Astrocyte (in vitro differentiated cells and primary cell): ENCODE results near the gene TERF2IP. TPM values are rescaled to one million over a fixed set of nuclear protein-coding genes. Genes with fewer than 3 reads are reported as not detected.

ENCODE experiments used
- DNase-seq: peaks from one replicate; pipeline ENCODE4 v3.0.0-alpha.2; 2010; ENCODE audit warnings: low read depth
- FAIRE-seq: peaks from 2 replicates; lab custom pipeline; 2011; peaks lifted over from hg19 to GRCh38; lab: Jason Lieb, UNC
- H2AFZ ChIP-seq: 2 replicates; pipeline ENCODE4 v1.6.0; 2012; ENCODE audit warnings: low read depth, low read length, inconsistent platforms
- H3K27ac ChIP-seq: 2 replicates; pipeline ENCODE4 v1.5.1; 2011; ENCODE audit warnings: low read depth, low read length, inconsistent platforms
- H3K27me3 ChIP-seq: 2 replicates; pipeline ENCODE4 v1.6.0; 2011; ENCODE audit warnings: low read length, inconsistent platforms; ENCODE audit not compliant: insufficient read depth
- H3K36me3 ChIP-seq: 2 replicates; pipeline ENCODE4 v1.5.1; 2011; ENCODE audit warnings: low read length, inconsistent platforms; ENCODE audit not compliant: insufficient read depth
- H3K4me1 ChIP-seq: 2 replicates; pipeline ENCODE4 v1.5.1; 2011; ENCODE audit warnings: low read length, inconsistent platforms; ENCODE audit not compliant: insufficient read depth
- H3K4me2 ChIP-seq: 2 replicates; pipeline ENCODE4 v1.6.0; 2012; ENCODE audit warnings: low read length, inconsistent platforms
- H3K4me3 ChIP-seq: 2 replicates; pipeline ENCODE4 v1.5.1; 2011; ENCODE audit warnings: low read depth, mild to moderate bottlenecking, low read length, inconsistent platforms; ENCODE audit not compliant: insufficient read depth
- H3K79me2 ChIP-seq: 2 replicates; pipeline ENCODE4 v1.6.0; 2012; ENCODE audit warnings: mild to moderate bottlenecking, low read length, inconsistent platforms; ENCODE audit not compliant: insufficient read depth
- H3K9ac ChIP-seq: 2 replicates; pipeline ENCODE4 v1.6.0; 2012; ENCODE audit warnings: mild to moderate bottlenecking, low read length, inconsistent platforms
- H3K9me3 ChIP-seq: 2 replicates; pipeline ENCODE4 v1.5.1; 2012; ENCODE audit warnings: low read depth, mild to moderate bottlenecking, low read length, inconsistent platforms; ENCODE audit not compliant: insufficient read depth
- H4K20me1 ChIP-seq: 2 replicates; pipeline ENCODE4 v1.6.0; 2012; ENCODE audit warnings: low read length, inconsistent platforms; ENCODE audit not compliant: insufficient read depth
- H3K27ac Mint-ChIP-seq: one replicate; pipeline ENCODE4 v1.8.0; 2021; ENCODE audit warnings: mild to moderate bottlenecking, mixed read lengths; ENCODE audit not compliant: unreplicated experiment
- H3K27me3 Mint-ChIP-seq: one replicate; pipeline ENCODE4 v1.8.0; 2021; ENCODE audit warnings: low read depth, mixed read lengths; ENCODE audit not compliant: unreplicated experiment
- H3K36me3 Mint-ChIP-seq: one replicate; pipeline ENCODE4 v1.8.0; 2021; ENCODE audit warnings: low read depth, mixed read lengths; ENCODE audit not compliant: unreplicated experiment
- H3K4me1 Mint-ChIP-seq: one replicate; pipeline ENCODE4 v1.8.0; 2021; ENCODE audit warnings: low read depth, mixed read lengths; ENCODE audit not compliant: unreplicated experiment
- H3K4me3 Mint-ChIP-seq: one replicate; pipeline ENCODE4 v1.8.0; 2021; ENCODE audit warnings: mild to moderate bottlenecking, moderate library complexity, mixed read lengths; ENCODE audit not compliant: unreplicated experiment
- H3K9me3 Mint-ChIP-seq: one replicate; pipeline ENCODE4 v1.8.0; 2021; ENCODE audit warnings: mild to moderate bottlenecking, mixed read lengths; ENCODE audit not compliant: unreplicated experiment
- CTCF ChIP-seq: IDR thresholded peaks from 2 replicates; pipeline ENCODE4 v1.5.1; 2011; ENCODE audit warnings: low read depth, mild to moderate bottlenecking, inconsistent platforms, low read length, moderate library complexity; ENCODE audit not compliant: insufficient read depth
- EZH2 ChIP-seq: IDR thresholded peaks from 2 replicates; pipeline ENCODE4 v1.6.1; 2012; ENCODE audit warnings: mild to moderate bottlenecking, low read length, inconsistent platforms; ENCODE audit not compliant: insufficient read depth
- total RNA-seq: library from RNA; stranded (reverse); gene quantifications from 2 replicates; pipeline ENCODE4 v1.2.1, GENCODE V29; 2021

TERF2IP gene
- total RNA-seq, 1 donor from 2014 or later, result 57.4 TPM

- Histone ChIP-seq H3K9ac (no peak overlapping the region), H3K36me3 (peaks cover 43% of the 10 kb centered on the region), H3K4me2 (no peak overlapping the region), H3K4me1 (no peaks in the 10 kb centered on the region), H3K4me3 (no peak overlapping the region), H4K20me1 (no peaks in the 10 kb centered on the region), H2AFZ (no peak overlapping the region), H3K27ac (no peak overlapping the region), H3K27me3 (no peaks in the 10 kb centered on the region), H3K9me3 (no peaks in the 10 kb centered on the region), H3K79me2 (no peaks in the 10 kb centered on the region)
- DNase-seq (no peak), FAIRE-seq (no peak)
- Mint-ChIP-seq H3K9me3 (no peaks in the 10 kb centered on the region), H3K4me1 (peaks cover 3% of the 10 kb centered on the region), H3K36me3 (peaks cover 29% of the 10 kb centered on the region), H3K4me3 (no peak overlapping the region), H3K27ac (no peak overlapping the region), H3K27me3 (no peaks in the 10 kb centered on the region)
- TF ChIP-seq EZH2 (no peak), CTCF (no peak)
Observed at GRCh38 chr16:75615619-75616018, 32.0 kb upstream of the TERF2IP start.

- H3K27ac Mint-ChIP-seq, result no peak overlapping the region
- H3K79me2 ChIP-seq, result peaks cover 3% of the 10 kb centered on the region
- no peaks in the 10 kb centered on the region for H3K9me3 Mint-ChIP-seq
- H3K4me1 ChIP-seq, result no peaks in the 10 kb centered on the region
- H3K9ac ChIP-seq, result no peak overlapping the region
- no peaks in the 10 kb centered on the region for H4K20me1 ChIP-seq
- H3K4me3 Mint-ChIP-seq, result no peak overlapping the region
- TF ChIP-seq EZH2 (no peak), CTCF (no peak)
- H3K27me3 ChIP-seq, result no peaks in the 10 kb centered on the region
- H3K4me2 ChIP-seq, result no peak overlapping the region
- no peak overlapping the region for H3K27ac ChIP-seq
- FAIRE-seq (no peak), DNase-seq (no peak)
- H3K9me3 ChIP-seq, result no peaks in the 10 kb centered on the region
- H3K27me3 Mint-ChIP-seq, result no peaks in the 10 kb centered on the region
- H3K4me1 Mint-ChIP-seq, result peaks cover 5% of the 10 kb centered on the region
- no peak overlapping the region for H3K4me3 ChIP-seq
- peaks cover 42% of the 10 kb centered on the region for H3K36me3 ChIP-seq
- no peak overlapping the region for H2AFZ ChIP-seq
- peaks cover 29% of the 10 kb centered on the region for H3K36me3 Mint-ChIP-seq
Observed at GRCh38 chr16:75616521-75617010, 31.0 kb upstream of the TERF2IP start.

- DNase-seq (no peak), FAIRE-seq (no peak)
- Histone ChIP-seq H3K79me2 (peaks cover 7% of the 10 kb centered on the region), H3K27ac (no peak overlapping the region), H3K4me2 (no peak overlapping the region), H3K4me1 (peaks cover 2% of the 10 kb centered on the region), H3K9me3 (no peaks in the 10 kb centered on the region), H3K9ac (no peak overlapping the region), H3K27me3 (no peaks in the 10 kb centered on the region), H4K20me1 (no peaks in the 10 kb centered on the region), H2AFZ (no peak overlapping the region), H3K36me3 (peaks cover 39% of the 10 kb centered on the region), H3K4me3 (no peak overlapping the region)
- H3K4me3 Mint-ChIP-seq, result no peak overlapping the region
- no peak overlapping the region for H3K27ac Mint-ChIP-seq
- H3K4me1 Mint-ChIP-seq, result peaks cover 9% of the 10 kb centered on the region
- TF ChIP-seq EZH2, result no peak
- TF ChIP-seq CTCF, result no peak
- H3K36me3 Mint-ChIP-seq, result peaks cover 28% of the 10 kb centered on the region
- H3K27me3 Mint-ChIP-seq, result no peaks in the 10 kb centered on the region
- no peaks in the 10 kb centered on the region for H3K9me3 Mint-ChIP-seq
Observed at GRCh38 chr16:75617121-75617520, 30.5 kb upstream of the TERF2IP start.
